HCT116 (cell line): Measurements from ENCODE around the gene LILRA2.

Source experiments
- CBX3 ChIP-seq: IDR thresholded peaks from 2 replicates; pipeline ENCODE4 v1.6.1; 2012; ENCODE audit warnings: low read depth
- EZH2 ChIP-seq: fragments of 200-600 bp; sonication (generic); IDR thresholded peaks from 2 replicates; pipeline ENCODE4 v1.6.1; 2017; ENCODE audit warnings: antibody characterized with exemption, mixed run types
- EZH2phosphoT487 ChIP-seq: fragments of 200-600 bp; IDR thresholded peaks from 2 replicates; pipeline ENCODE4 v1.6.1; 2018; ENCODE audit warnings: antibody characterized with exemption, borderline replicate concordance
- FOSL1 ChIP-seq: IDR thresholded peaks from 2 replicates; pipeline ENCODE4 v1.6.1; 2012; ENCODE audit warnings: low read depth
- POLR2A ChIP-seq: IDR thresholded peaks from 2 replicates; pipeline ENCODE4 v1.7.0; 2011; ENCODE audit warnings: borderline replicate concordance; ENCODE audit not compliant: insufficient read depth, insufficient read length; ENCODE audit errors: extremely low read depth
- POLR2AphosphoS5 ChIP-seq: IDR thresholded peaks from 2 replicates; pipeline ENCODE4 v1.6.1; 2011; ENCODE audit warnings: mild to moderate bottlenecking, low read depth, low read length, moderate library complexity
- RAD21 ChIP-seq: IDR thresholded peaks from 2 replicates; pipeline ENCODE4 v1.6.1; 2012; ENCODE audit warnings: low read depth, mild to moderate bottlenecking
- SP1 ChIP-seq: IDR thresholded peaks from 2 replicates; pipeline ENCODE4 v1.6.1; 2012; ENCODE audit warnings: low read depth
- SRF ChIP-seq: IDR thresholded peaks from 2 replicates; pipeline ENCODE4 v1.6.1; 2012; ENCODE audit warnings: low read depth
- ZBTB33 ChIP-seq: IDR thresholded peaks from 2 replicates; pipeline ENCODE4 v1.6.1; 2011; ENCODE audit warnings: mild to moderate bottlenecking, low read length, moderate library complexity; ENCODE audit not compliant: insufficient replicate concordance; ENCODE audit errors: extremely low read depth
- ZFX ChIP-seq: fragments of 450-650 bp; IDR thresholded peaks from 2 replicates; pipeline ENCODE4 v1.6.1; 2017
- ZNF274 ChIP-seq: fragments of 200-500 bp; sonication (Bioruptor generic); IDR thresholded peaks from 2 replicates; pipeline ENCODE4 v1.6.1; 2014; ENCODE audit warnings: mild to moderate bottlenecking, low read depth, low read length, inconsistent platforms
- TF ChIP-seq, protein P1 (sequence below), 3 experiments: fragments of 200-600 bp in 1 of 3; sonication (generic) in 1 of 3; IDR thresholded peaks in 2 of 3; conservative IDR thresholded peaks in 1 of 3; 2 replicates each; pipeline ENCODE4 v1.5.1; 2012 to 2017; ENCODE audit warnings: low read depth in 2 of 3, low read length in 2 of 3, antibody characterized with exemption in 1 of 3, borderline replicate concordance in 1 of 3, control low read depth in 1 of 3, mild to moderate bottlenecking in 1 of 3, mixed read lengths in 1 of 3, mixed run types in 1 of 3, moderate library complexity in 1 of 3; ENCODE audit not compliant: insufficient read depth in 1 of 3
- TF ChIP-seq, protein P2 (sequence below): IDR thresholded peaks from 2 replicates; pipeline ENCODE4 v1.6.1; 2012

- TF ChIP-seq EZH2phosphoT487 (no peak), ZBTB33 (no peak), POLR2AphosphoS5 (no peak), POLR2A (no peak), ZFX (no peak), FOSL1 (no peak), ZNF274 (no peak), RAD21 (no peak), SRF (no peak), EZH2 (no peak), CBX3 (no peak), SP1 (no peak)
- TF ChIP-seq, protein P1, sequence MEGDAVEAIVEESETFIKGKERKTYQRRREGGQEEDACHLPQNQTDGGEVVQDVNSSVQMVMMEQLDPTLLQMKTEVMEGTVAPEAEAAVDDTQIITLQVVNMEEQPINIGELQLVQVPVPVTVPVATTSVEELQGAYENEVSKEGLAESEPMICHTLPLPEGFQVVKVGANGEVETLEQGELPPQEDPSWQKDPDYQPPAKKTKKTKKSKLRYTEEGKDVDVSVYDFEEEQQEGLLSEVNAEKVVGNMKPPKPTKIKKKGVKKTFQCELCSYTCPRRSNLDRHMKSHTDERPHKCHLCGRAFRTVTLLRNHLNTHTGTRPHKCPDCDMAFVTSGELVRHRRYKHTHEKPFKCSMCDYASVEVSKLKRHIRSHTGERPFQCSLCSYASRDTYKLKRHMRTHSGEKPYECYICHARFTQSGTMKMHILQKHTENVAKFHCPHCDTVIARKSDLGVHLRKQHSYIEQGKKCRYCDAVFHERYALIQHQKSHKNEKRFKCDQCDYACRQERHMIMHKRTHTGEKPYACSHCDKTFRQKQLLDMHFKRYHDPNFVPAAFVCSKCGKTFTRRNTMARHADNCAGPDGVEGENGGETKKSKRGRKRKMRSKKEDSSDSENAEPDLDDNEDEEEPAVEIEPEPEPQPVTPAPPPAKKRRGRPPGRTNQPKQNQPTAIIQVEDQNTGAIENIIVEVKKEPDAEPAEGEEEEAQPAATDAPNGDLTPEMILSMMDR (IDR thresholded peaks at IDR 0.05 in 2 of 3, conservative IDR thresholded peaks at IDR 0.05 in 1 of 3; ENCODE audit: borderline replicate concordance in 1 of 3, insufficient read depth in 1 of 3, low read depth in 2 of 3, low read length in 2 of 3) = no peak
- TF ChIP-seq, protein P2, sequence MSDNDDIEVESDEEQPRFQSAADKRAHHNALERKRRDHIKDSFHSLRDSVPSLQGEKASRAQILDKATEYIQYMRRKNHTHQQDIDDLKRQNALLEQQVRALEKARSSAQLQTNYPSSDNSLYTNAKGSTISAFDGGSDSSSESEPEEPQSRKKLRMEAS = no peak
Observed at GRCh38 chr19:54586397-54586796, 12.8 kb downstream of the LILRA2 start.
